DMS79 treated with DMSO at 0.1 percent for 48 hours (cell line): Measurements from ENCODE around the gene TCF4.

Source experiments
- DNase-seq: peaks from one replicate; lab custom pipeline; 2025; lab: John Stamatoyannopoulos, UW

TCF4 gene

DNA sequence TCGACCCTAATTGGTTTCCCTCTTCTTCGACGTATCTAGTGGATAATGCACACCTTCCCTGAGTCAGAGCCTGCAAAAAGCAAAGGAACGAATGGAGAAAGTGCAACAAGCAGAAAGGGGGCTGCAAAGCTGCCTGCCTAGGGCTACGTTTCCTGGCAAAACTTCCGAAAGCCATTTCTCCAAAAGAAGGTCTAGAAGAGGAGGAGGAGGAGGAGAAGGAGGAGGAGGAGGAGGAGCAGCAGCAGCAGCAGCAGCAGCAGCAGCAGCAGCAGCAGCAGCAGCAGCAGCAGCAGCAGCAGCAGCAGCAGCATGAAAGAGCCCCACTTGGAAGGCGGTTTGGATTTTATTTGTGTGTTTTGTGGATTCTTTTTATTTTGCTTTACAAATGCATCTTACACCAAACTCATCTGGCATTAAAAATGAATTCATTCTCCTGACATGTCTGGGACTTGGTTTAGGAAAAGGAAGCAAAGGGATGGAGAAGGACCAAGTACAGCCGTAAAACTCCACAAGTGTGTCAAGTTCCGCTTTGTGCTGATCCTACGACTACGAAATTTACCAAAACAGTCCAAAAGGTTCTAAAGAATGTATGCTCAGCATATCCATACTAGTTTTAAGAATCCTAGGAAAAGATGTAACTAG is 2.0 kb downstream of the TCF4 start:
- DNase-seq = no peak

DNA sequence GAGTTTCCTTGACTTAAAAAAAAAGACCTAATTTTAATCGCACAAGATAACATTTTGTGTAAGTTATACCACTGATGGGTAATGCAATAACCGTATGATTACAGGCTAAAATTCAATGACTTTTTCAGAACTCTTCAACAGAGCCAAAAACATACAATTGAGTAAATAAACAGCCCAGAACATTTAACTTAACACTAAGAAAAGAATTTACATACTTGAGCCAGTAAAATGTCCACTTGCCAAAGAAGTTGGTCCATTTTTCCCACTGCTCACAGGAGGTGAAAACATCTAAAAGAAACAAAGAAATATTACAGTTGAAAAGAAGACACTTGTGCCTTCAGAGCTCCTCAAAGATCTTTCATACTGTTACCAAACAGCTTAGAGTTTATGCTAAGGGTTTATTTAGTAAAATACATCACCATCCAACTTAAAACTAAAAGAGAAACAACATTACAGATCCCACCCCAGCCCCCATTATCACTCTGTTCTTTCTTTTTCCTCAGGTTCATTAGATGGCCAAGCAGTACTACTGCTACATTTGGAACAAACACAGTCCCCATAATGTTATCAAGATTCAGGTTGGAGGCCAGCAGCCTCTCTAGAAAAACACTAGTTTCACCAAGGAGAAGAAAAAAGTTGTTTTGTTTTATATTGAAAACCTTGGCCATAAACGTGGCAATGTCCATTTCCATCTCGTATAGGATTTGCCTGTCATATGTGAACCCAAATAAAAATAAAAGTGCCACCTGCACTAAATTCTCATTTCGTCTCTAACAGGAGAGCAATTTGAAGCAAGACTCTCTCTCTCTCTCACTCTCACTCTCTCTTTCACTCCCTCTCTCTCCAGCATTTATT is 2.7 kb downstream of the TCF4 start:
- no peak for DNase-seq

DNA sequence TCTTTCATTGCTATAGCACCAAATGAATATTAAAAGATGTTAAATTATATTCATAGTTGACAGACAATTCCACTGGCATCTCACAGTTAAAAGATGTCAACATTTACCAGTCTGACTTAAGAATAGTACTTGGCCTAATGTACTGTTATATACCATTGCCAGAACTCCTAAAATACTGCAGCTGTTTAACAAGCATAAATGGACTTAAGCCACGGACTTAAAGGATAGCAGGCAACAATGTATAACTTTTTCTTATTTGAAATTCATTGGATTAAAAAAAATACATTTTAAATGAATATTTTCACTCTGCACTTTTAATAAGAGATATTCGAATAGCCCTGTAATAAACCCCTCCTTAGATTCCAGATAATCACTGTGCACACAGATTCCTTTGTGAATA is 3.8 kb downstream of the TCF4 start:
- DNase-seq = no peak

DNA sequence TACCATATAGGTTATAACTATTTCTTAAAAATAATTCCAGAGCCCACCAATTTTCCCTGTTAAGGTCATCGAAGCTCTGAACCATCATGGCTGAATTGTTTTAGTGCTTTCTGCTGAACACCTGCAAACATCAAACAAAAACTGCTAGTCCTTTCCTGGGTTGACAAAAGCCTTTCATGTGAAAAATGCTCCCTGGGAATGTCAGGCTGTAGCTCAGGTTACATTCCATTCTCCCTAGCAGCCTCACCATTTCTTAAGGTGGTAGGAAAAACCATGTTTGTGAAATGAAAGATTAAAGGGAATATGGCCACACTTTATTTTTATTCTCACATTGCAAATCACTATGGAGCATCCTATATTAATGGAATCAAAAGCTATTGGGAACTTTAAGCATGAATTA is 5.7 kb downstream of the TCF4 start:
- no peak for DNase-seq

DNA sequence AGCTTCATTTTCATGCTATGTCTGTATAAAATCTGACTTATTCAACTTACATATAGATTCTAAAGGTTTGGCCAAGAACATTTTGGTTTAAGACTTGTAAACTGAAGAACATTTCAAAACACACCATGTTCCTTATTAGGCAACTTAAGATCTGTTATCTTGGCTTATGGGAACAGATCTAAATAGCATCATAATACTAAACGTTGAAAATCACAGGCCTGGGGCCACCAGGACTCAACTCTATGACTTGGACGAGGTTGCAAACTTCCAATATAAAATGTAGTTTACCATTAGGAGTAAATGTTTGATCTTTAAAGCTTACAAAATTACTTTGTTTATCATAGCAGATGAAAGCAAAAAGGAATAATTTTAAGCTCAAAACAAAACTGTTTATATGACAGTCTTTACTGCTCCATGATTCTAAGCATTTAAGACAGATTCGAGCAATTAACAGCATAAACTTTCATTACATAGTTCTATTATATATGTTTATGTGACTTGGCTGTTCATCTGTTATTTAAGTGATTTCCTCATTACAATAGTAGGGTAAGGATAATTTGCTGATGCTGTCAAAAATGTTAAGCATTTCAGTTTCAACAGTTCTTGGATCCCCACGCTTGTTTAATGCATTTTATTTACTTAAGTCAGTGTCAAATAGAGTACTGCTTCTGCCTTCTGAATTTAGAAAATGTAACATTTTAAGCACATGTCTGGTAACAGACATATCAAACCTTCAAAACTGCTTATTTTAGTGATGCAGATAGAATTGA is 8.3 kb downstream of the TCF4 start:
- DNase-seq = no peak

DNA sequence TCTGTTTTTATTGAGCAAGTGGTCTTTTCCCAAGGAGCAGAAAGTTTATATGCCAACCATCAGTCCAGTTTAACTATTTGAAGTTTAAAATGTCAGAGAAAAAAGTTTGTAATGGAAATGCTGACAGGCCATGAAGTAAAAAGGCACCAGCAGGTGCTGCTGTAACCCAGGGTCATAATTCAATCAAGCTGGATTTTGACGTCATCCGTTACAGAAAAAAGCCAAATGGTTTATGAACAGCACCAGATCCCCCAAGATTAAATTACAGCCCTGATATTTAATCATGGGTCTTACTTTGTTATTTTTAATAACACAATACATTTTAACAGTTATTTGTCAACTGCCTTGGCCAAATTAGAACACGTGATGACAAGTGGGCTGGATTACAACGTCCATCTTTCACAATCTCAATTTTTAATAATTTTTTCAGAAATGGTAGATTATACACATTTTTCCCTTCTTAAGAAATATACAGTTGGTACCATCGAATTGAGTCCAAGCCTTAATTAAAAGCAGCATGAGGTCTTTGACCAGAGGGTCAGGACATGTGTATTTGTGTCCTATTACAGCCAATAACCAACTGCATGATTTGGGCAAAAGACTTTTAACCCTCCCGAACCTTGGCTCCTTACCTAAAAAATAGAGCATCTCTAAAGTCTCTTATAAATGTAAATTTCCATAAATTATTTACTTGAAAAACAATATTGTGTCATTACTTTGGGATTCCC is 10.0 kb downstream of the TCF4 start:
- no peak for DNase-seq

DNA sequence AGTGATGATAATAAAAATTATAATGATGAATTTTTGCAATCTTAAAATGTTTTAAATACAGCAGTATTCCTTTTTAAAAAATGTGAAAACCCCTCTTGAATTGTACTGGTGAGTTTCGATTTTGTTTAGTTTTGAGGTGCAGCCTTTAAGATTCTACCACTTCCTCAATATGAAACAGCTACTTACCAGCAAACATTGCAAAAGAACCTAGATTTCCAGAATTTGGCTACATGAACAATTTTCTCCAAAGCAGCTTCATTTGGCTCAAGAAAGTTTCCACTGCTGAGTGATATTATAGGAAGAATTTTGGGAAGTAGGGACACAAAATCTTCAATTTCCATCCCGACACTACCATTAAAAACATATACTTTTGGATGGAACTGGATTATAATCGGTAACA is 12.0 kb downstream of the TCF4 start:
- DNase-seq = no peak

DNA sequence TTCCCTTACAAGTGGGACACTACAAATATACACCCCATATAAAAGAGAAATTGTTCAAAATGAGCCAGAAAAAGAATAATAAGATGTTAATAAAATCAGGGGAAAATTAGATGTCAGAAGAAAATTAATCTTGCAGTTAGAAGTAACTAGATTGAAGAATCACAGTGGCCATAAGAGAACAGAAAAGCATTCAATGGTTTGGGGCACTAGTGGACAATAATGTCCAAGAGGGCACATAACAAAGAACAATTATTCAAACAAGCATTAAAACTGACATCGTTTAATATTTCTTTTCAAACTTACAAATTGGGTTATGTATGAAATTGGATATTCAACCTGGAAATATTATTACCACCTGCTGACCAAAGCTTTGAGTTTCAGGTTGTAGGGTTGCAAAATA is 12.9 kb downstream of the TCF4 start:
- DNase-seq = no peak

DNA sequence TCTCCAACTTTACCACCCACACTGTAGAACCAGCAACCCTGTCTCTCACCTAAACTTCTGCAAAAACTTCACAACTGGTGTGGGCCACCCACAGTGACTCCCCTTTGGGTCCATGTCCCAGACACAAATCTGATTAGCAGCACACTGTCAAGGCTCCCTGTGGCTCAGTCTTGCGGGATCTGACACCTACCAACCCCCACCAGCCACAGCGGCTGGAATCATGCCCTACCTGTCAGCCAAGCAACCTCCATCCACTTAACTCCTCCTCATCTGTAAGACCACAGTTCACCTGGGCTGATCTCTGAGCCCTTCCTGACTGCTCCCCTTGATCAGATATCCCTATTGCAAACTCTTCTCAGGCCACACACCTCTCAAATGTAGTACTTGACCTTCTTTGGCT is 14.6 kb downstream of the TCF4 start:
- no peak for DNase-seq

DNA sequence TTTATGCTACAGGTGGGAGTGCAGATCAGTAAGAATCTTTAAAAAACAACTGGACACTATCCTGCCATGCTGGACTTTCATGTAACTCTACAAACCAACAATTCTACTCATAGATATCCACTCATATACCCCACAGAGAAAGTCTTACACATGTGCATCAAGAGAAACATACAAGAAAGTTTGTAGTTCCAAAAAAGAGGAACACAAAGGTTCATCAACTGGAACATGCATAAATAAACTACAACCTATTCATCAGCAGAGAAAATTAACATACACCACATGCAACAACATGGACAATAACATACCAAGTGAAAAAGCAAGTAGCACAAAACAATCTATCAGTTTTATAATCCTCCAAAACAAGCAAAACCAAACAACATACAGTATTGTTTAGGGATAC is 17.0 kb downstream of the TCF4 start:
- DNase-seq = no peak

DNA sequence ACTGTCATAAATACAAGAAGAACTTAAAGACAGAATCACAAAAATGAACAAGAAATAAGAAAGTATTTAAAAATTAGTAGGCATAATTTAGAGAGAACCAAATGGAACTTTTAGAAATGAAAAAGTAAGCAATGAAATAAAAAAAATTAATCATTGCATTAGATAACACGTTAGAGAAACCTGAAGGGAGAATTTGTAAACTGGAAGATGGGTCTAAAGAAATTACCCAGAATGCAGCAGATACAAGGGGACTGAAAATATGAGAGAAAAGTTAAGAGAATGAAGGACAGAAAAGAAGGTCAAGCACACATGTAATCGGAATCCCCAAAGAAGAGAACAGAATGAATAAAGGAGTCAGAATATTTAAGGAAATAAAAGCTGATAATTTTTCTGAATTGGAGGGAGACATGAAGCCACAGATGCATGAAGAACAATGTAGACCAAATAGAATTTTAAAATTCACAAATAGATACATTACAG is 21.5 kb downstream of the TCF4 start:
- no peak for DNase-seq

DNA sequence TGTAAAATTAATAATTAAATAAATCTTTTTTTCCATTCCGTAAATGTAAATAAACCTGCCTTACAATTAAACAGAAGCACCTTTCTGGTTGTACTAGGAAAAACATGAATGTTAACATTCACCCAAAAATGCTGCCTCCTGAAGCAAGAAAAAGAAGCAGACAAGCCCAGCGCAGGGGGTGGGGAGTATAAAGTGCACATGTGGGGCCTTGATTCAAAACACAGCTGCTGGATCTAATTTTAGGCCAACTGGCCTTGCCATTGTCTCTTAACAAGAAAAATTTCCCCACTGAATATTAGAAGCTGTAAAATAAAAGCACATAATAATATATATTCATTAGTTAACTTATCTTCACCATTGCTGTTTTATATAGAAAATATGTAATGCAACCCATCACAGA is 28.3 kb downstream of the TCF4 start:
- no peak for DNase-seq

DNA sequence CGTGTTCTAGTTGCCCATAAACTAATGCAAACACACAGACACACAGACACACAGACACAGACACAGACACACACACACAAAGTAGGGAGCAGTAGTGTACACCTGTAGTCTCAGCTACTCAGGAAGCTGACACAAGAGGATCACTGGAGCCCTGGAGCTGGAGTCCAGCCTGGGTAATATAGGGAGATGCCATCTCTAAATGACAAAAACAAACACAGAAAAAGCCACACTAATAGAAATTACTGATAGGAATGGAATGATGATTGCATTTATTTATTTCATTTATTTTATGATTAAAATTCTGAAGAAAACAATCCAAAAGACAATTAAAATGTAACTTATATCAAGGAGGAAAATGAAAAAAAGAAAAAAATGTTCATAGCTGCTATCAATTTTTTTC is 30.8 kb downstream of the TCF4 start:
- DNase-seq = no peak

DNA sequence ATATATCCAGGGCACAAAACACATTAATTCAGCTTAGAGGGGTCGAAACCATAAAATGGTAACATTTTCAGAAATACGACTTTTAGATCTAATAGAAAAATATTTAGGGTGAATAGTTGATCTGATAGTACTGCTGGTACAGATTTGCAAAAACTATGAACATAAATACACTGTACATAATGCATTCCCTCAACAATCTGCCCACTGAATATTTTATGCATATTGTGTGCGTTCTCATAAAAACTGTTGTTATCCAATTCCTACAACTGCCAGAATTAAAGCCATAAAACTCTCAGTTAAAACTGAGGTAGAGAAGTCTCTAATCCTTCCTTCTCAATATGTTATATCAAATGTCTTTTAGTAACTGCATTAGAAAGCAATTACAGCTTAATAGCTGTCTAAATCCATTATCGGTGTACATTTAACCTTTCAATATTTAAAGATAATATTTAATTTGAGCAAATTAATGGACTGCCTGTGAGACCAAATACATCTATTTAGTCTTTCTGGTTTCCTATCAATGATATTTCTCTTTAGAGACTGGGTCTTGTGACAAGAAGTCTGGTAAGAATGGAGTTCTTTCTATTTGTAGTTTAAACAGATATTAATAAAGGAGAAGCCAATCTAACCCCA is 32.5 kb downstream of the TCF4 start:
- DNase-seq = no peak

DNA sequence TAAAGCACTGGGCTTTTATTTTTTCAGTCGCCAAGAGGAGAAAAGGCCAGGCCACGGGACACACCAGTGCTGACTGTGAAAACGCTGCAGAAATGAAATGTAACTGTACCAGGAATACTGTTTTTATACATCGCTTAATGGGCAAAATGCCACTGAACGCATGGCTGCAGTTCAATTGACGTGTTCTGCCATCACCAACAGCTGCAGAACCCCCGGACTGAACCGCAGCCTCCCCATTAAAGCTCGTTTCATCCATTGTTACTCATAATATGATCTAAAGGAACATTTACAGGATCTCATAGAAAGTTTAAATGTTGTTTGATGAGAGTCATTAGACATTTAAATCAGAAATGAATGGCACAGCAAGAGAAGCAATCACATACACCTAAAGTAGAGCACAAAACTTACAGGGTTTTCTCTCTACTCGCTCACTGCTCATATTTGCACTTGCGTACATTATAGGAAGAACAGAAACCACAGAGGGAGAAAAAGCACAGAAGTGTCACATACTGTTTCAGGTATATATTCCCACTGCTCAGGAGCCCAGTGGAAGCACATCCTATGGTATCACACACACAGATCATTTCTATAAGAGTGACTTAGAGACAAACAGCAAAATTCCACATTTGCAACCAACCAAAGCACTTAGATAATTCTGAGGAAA is 35.3 kb downstream of the TCF4 start:
- peak; percentile 77 for DNase-seq

DNA sequence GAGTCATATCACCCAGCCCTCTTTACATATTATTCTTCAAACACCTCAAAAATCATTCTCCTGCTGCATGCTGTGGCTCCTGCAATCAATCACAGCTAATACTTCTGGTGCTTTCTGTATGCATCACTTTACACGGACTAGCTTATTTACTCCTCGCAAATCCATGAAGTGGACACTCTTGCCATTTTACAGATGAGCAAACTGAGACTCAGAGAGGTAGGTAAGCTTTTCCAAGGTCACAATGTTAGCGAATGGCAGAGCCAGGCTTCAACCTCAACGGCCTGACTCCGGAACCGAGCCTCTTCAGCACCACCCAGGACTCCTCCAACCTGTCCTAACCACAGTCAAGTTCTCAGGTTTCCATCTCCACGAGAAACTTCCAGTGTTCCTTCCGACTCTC is 36.8 kb downstream of the TCF4 start:
- no peak for DNase-seq

DNA sequence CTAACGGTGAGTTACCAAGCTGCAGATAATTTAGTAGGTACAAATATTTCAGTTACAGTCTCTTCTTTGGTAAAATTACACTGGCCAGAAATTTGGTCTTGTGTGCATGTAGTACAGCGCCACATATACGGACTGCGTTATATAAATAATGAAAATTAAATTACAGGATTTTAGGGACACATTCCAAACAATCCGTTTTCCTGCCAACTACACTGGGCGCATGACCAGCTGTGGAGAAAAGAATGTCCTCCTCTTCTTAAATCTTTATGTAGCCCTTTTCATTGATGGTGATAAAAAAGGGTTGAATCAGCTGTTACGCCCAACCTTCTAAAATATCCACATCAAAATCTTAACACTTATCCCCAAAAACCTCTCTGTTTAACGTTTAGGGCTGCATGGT is 37.5 kb downstream of the TCF4 start:
- DNase-seq = no peak

DNA sequence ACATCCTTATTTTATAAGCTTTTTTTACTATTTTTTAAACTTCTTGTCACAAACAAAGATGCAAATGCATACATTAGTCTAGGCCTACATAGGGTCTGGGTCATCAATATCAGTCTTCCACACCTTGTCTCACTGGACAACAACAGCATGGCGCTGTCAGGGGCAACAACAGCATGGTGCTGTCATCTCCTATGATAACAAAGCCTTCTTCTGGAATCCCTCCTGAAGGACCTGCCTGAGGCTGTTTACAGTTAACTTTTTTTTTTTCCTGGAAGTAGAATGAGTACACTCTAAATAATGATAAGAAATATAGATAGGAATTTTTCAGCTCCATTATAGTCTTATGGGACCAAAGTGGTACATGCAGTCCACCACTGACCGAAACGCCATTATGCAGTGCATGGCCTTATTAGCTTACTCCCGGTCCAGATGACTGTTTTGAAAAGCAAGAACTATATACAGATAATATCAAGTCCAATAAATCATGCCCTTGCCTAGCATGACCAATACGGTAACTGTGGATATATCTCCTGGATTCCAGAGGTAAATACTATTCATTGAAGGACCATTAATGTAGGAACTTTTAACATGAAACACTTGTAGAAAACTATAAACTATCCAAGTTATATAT is 38.4 kb downstream of the TCF4 start:
- no peak for DNase-seq

DNA sequence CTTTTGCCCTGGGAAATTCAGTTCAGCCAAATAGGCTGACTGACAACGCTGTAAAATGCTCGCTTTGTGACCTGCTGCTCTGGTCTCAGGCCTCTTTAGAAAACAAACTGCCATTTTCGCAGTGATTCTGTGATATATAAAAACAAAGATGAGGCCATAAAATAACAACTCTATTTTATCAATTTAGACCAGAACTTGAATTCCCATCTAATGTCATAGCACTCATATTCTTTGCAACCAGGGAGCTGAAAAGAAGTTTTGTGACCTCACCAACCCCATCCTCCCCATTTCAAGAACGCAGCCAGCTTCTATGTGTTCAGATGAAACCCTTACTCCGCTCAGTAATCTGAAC is 40.3 kb downstream of the TCF4 start:
- no peak for DNase-seq

DNA sequence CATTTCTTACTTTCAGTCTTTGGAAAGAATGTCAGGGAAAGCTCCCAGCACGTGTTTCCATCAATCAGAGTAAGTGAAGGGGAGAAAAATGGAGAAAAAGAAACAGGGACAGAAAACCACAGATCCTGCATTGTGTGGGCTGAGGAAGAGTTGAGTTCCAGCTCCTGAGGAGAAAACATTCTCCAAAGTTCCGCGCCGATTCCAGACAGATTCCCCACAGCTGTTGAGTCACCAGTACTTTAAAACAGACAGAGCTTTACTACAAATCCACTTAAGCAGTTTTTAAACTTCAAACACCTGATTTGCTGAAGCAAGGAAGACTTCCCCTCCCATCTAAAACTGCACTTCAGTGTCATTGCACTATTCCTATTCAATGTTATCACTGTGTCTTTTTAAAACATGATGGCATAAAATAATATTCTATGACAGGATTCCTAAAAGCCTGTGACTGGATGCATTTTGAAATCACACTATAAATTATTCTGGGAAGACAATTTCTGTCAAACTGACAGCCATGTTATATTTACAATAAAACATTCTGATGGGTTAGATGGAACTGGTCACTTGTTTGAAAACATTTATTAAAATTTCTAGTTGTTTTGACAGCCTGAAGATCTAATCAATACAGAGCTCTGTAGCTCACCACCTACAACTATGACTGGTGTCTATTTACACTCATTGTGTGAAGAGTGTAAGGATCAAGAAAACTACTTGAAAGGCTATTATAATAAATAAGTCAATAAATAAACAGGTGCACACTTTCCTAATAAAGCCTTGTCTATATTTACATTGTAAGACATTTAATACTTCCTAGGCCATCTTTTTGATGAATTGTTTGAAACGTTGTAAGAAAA is 40.9 kb downstream of the TCF4 start:
- DNase-seq = no peak
